ENCODE data around the gene ARX.

The ARX gene

GRCh38 chrX:25015486-25016360 lies at the start of gene ARX:
ARX (minus strand) TSS chrX:25015965; CDS start chrX:25015737, 228 bp downstream.
- DNase-seq: no peak

GRCh38 chrX:25059273-25059672 lies 43.5 kb upstream of the ARX start:
- no peak for DNase-seq

GRCh38 chrX:25052798-25053534 lies 37.2 kb upstream of the ARX start:
- no peak for DNase-seq

GRCh38 chrX:25049971-25050370 lies 34.2 kb upstream of the ARX start:
- DNase-seq: no peak

- no peak for DNase-seq
These were observed 33.6 kb upstream of the ARX start for GRCh38 chrX:25049357-25049756.

- no peak for DNase-seq
These were observed 32.4 kb upstream of the ARX start for GRCh38 chrX:25048178-25048577.

GRCh38 chrX:25043192-25043591 lies 27.4 kb upstream of the ARX start:
- no peak for DNase-seq

GRCh38 chrX:25039036-25039435 lies 23.3 kb upstream of the ARX start:
- DNase-seq: no peak

- DNase-seq: no peak
These were observed 19.1 kb upstream of the ARX start for GRCh38 chrX:25034889-25035288.

- no peak for DNase-seq
These were observed 13.6 kb upstream of the ARX start for GRCh38 chrX:25029288-25029825.

GRCh38 chrX:25028726-25029125 lies 13.0 kb upstream of the ARX start:
- no peak for DNase-seq

- no peak for DNase-seq
These were observed 10.8 kb upstream of the ARX start for GRCh38 chrX:25026576-25026975.

- DNase-seq: no peak
These were observed 9.8 kb upstream of the ARX start for GRCh38 chrX:25025615-25026014.

GRCh38 chrX:25023908-25024307 lies 8.1 kb upstream of the ARX start:
- DNase-seq: no peak

- no peak for DNase-seq
These were observed 6.9 kb upstream of the ARX start for GRCh38 chrX:25022499-25023325.

GRCh38 chrX:25020905-25021449 lies 5.2 kb upstream of the ARX start:
- DNase-seq: no peak

GRCh38 chrX:25020391-25020904 lies 4.7 kb upstream of the ARX start:
- DNase-seq: no peak

GRCh38 chrX:25019707-25020390 lies 4.1 kb upstream of the ARX start:
- DNase-seq: no peak

- no peak for DNase-seq
These were observed 2.9 kb upstream of the ARX start for GRCh38 chrX:25018682-25019081.

GRCh38 chrX:25017667-25018247 lies 2.0 kb upstream of the ARX start:
- no peak for DNase-seq

- DNase-seq: no peak
These were observed 1.3 kb upstream of the ARX start for GRCh38 chrX:25016938-25017598.

All from NCI-H1436 (cell line).